Gastroesophageal sphincter (tissue), 3 donors: ENCODE measurements around the gene PCDHGC5.

Experiments used
- CTCF ChIP-seq, 4 experiments: fragments of 200-600 bp in 2 of 4; fragments of 450-650 bp in 2 of 4; sonication (generic) in 1 of 4; IDR thresholded peaks; one replicate each; pipeline ENCODE4 v1.5.1; 2017 to 2019; ENCODE audit warnings: antibody characterized with exemption in 4 of 4, mild to moderate bottlenecking in 2 of 4, moderate library complexity in 2 of 4
- POLR2A ChIP-seq, 2 donors: fragments of 450-650 bp; IDR thresholded peaks; one replicate each; pipeline ENCODE4 v1.6.1; 2017; ENCODE audit warnings: antibody characterized with exemption in 2 of 2, mild to moderate bottlenecking in 2 of 2, moderate library complexity in 1 of 2
- POLR2AphosphoS5 ChIP-seq: sonication (generic); formaldehyde crosslinking; IDR thresholded peaks from one replicate; pipeline ENCODE4 v1.6.1; 2017; ENCODE audit warnings: antibody characterized with exemption

GRCh38 chr5:141483902-141484301 lies 5.0 kb upstream of the PCDHGC5 start:
- no peak for TF ChIP-seq POLR2A (IDR thresholded peaks at IDR 0.05)
- no peak for TF ChIP-seq CTCF (IDR thresholded peaks at IDR 0.05)
- TF ChIP-seq POLR2AphosphoS5: no peak
